Calu3 (cell line): ENCODE data around the gene IL1B. TPM values are rescaled to one million over a fixed set of nuclear protein-coding genes. Genes with fewer than 3 reads are reported as not detected.
"Not testable (repeated sequence)": the region's sequence is repeated elsewhere in the genome, so short reads cannot be mapped to it uniquely, and the experiment has no call there.

Experiments
- BruUV-seq: library from RNA; stranded (reverse); fragments of 400-500 nt; replicated peaks from 2 replicates; lab custom pipeline; 2021; lab: Mats Ljungman, UMichigan
- CTCF ChIA-PET: fragments of 300-600 bp; sonication (Branson Sonifier 250); formaldehyde crosslinking; loops from one replicate; lab custom pipeline; 2022; ENCODE audit warnings: antibody characterized with exemption; lab: Charles Lee
- DNase-seq: peaks from one replicate; pipeline ENCODE4 v3.0.0; 2022
- H3K27ac Mint-ChIP-seq: one replicate; pipeline ENCODE4 v1.8.0; 2022; ENCODE audit warnings: mixed read lengths; ENCODE audit not compliant: unreplicated experiment
- H3K27me3 Mint-ChIP-seq: one replicate; pipeline ENCODE4 v1.8.0; 2022; ENCODE audit warnings: mixed read lengths; ENCODE audit not compliant: unreplicated experiment
- H3K36me3 Mint-ChIP-seq: one replicate; pipeline ENCODE4 v1.8.0; 2022; ENCODE audit warnings: mild to moderate bottlenecking, moderate library complexity, mixed read lengths; ENCODE audit not compliant: insufficient read depth, unreplicated experiment
- H3K4me1 Mint-ChIP-seq: one replicate; pipeline ENCODE4 v1.8.0; 2022; ENCODE audit warnings: mild to moderate bottlenecking, low read depth, mixed read lengths; ENCODE audit not compliant: unreplicated experiment
- H3K4me3 Mint-ChIP-seq: one replicate; pipeline ENCODE4 v1.8.0; 2022; ENCODE audit warnings: mild to moderate bottlenecking, low read depth, moderate library complexity, mixed read lengths; ENCODE audit not compliant: unreplicated experiment
- H3K9me3 Mint-ChIP-seq: one replicate; pipeline ENCODE4 v1.8.0; 2022; ENCODE audit warnings: low read depth, mixed read lengths; ENCODE audit not compliant: unreplicated experiment
- intact Hi-C: fragments of 100-400 bp; cut with micrococcal nuclease; formaldehyde crosslinking; loops from one replicate; pipeline ENCODE4 v1.10.0; 2022; ENCODE audit not compliant: unreplicated experiment
- total RNA-seq: library from RNA; stranded (reverse); gene quantifications from 2 replicates; pipeline ENCODE4 v1.2.3, GENCODE V29; 2022
- TF ChIP-seq, protein P1 (sequence below): fragments of 200-600 bp; IDR thresholded peaks from one replicate; pipeline ENCODE4 v1.8.0; 2022; ENCODE audit warnings: antibody characterized with exemption; ENCODE audit not compliant: unreplicated experiment

The IL1B gene
- total RNA-seq, 1 experiment from 2014 or later: 15.5 TPM

- no peaks in the 10 kb centered on the region for H3K27me3 Mint-ChIP-seq
- intact Hi-C loops: loop anchor here (5.0 kb wide), 1 partner anchor 33 kb away; no protein-coding TSS in a partner anchor
These were observed 2.6 kb downstream of the IL1B start for GRCh38 chr2:112833976-112834375.

GRCh38 chr2:112833639-112833931 lies 3.0 kb downstream of the IL1B start:
- H3K27me3 Mint-ChIP-seq, H3K4me3 Mint-ChIP-seq, BruUV-seq, H3K27ac Mint-ChIP-seq, DNase-seq, H3K9me3 Mint-ChIP-seq, CTCF ChIA-PET: not testable (repeated sequence)
- intact Hi-C loops: loop anchor here (5.0 kb wide), 1 partner anchor 34 kb away; no protein-coding TSS in a partner anchor
- Mint-ChIP-seq H3K4me1 (peaks cover 63% of the 10 kb centered on the region), H3K36me3 (peaks cover 20% of the 10 kb centered on the region)

More at GRCh38 chr2:112833976-112834375, 2.6 kb downstream of the IL1B start:
- CTCF ChIA-PET: interaction anchor here (0.9 to 1.3 kb wide), 2 partner anchors 16 to 108 kb away, joined by 3 to 5 read pairs; no protein-coding TSS in a partner anchor
- Mint-ChIP-seq H3K27ac (peak overlapping the region; percentile 35), H3K4me1 (peaks cover 67% of the 10 kb centered on the region), H3K9me3 (peaks cover 3% of the 10 kb centered on the region), H3K36me3 (peaks cover 20% of the 10 kb centered on the region), H3K4me3 (peak overlapping the region; percentile 7)
- no TSS peak for BruUV-seq
- TF ChIP-seq, protein P1, sequence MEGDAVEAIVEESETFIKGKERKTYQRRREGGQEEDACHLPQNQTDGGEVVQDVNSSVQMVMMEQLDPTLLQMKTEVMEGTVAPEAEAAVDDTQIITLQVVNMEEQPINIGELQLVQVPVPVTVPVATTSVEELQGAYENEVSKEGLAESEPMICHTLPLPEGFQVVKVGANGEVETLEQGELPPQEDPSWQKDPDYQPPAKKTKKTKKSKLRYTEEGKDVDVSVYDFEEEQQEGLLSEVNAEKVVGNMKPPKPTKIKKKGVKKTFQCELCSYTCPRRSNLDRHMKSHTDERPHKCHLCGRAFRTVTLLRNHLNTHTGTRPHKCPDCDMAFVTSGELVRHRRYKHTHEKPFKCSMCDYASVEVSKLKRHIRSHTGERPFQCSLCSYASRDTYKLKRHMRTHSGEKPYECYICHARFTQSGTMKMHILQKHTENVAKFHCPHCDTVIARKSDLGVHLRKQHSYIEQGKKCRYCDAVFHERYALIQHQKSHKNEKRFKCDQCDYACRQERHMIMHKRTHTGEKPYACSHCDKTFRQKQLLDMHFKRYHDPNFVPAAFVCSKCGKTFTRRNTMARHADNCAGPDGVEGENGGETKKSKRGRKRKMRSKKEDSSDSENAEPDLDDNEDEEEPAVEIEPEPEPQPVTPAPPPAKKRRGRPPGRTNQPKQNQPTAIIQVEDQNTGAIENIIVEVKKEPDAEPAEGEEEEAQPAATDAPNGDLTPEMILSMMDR: no peak
- DNase-seq: no peak

GRCh38 chr2:112832841-112833638 lies 3.5 kb downstream of the IL1B start:
- TF ChIP-seq, protein P1: no peak
- peaks cover 20% of the 10 kb centered on the region for H3K36me3 Mint-ChIP-seq
- CTCF ChIA-PET: interaction anchor here (0.6 kb wide), 1 partner anchor 376 kb away, joined by 3 read pairs; no protein-coding TSS in a partner anchor
- no peaks in the 10 kb centered on the region for H3K27me3 Mint-ChIP-seq
- no peak for DNase-seq
- intact Hi-C loops: loop anchor here (5.0 kb wide), 1 partner anchor 34 kb away; no protein-coding TSS in a partner anchor
- peaks cover 59% of the 10 kb centered on the region for H3K4me1 Mint-ChIP-seq
- no peak overlapping the region for H3K4me3 Mint-ChIP-seq
- H3K27ac Mint-ChIP-seq: no peak overlapping the region
- no TSS peak for BruUV-seq
- H3K9me3 Mint-ChIP-seq: peaks cover 3% of the 10 kb centered on the region

GRCh38 chr2:112831946-112832840 lies 4.4 kb downstream of the IL1B start:
- no peak for DNase-seq
- Mint-ChIP-seq H3K9me3 (peaks cover 3% of the 10 kb centered on the region), H3K4me1 (peaks cover 57% of the 10 kb centered on the region), H3K27me3 (no peaks in the 10 kb centered on the region), H3K27ac (peak overlapping the region; percentile 60), H3K4me3 (no peak overlapping the region), H3K36me3 (peaks cover 20% of the 10 kb centered on the region)
- TF ChIP-seq, protein P1: no peak
- intact Hi-C loops: loop anchor here (5.0 kb wide), 1 partner anchor 35 kb away; no protein-coding TSS in a partner anchor
- CTCF ChIA-PET: no interaction called here
- BruUV-seq: no TSS peak
